Activated CD8-positive, alpha-beta memory T cell treated with anti-CD3 and anti-CD28 coated beads for 24 hours (primary cell): ENCODE data around the gene DAPK2.
A peak's percentile ranks its signal among the peaks of the same experiment; 100 is the strongest.

ENCODE experiments used
- DNase-seq: peaks from one replicate; pipeline ENCODE4 v3.0.0-alpha.2; 2020

DAPK2 gene

DNA sequence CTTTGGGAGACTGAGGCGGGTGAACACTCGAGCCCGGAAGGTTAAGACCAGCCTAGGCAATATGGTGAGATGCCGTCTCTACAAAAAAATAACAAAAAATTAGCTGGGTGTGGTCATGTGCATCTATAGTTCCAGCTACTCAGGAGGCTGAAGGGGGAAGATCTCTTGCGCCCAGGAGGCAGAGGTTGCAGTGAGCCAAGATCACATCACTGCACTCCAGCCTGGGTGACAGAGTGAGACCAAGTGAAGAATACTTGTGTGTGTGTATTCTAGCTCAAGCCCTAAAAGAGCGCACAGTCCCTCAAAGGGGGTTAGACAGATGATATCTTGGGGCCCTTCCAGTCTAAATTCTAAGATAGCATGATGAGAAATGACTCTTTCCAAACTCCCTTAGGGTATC, 23.7 kb downstream of the DAPK2 start:
- no peak for DNase-seq

DNA sequence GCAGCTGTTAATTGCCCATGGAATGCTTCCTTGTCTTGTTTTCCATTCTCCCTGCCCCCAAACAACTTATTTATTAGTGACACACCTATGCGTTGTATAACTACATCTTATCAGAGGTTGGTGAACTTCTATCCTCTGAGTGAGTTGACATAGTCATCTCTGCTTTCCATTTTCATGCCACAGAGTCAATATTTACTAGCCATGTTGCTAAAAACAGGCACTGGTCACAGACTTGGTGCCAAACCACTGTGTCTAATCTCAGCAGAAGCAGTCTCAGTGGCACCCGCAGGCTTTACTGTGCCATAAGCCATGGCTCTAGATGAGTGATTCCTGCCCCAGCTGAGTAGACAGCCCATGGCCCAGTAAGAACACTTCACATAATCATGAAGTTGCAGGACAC, 26.5 kb downstream of the DAPK2 start:
- no peak for DNase-seq

DNA sequence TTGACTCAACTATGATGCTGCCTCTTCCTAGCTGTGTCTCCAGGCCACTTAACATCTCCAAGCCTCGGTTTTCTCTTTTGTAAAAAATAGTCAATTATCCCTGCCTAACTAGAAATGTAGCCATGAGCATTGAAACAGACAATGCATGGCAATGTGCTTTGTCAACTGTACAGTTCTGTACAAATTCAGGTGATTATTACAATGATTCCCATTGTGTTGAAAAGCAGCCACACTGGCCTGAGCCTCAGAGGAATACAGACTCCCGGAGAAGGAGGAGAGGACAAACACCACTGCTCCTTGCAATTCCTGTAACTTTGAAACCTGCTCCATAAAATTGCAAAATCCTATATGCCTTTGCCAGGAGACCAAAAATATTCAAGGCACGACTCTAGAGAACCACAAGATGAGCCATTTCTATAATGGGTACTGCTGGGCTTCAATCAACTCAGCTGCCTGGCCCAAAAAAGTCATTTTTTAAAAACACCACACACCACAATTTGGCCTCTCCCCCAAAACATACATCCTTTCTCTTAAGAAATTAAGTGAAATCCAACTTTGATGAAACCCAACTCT, 28.6 kb downstream of the DAPK2 start:
- DNase-seq = no peak

DNA sequence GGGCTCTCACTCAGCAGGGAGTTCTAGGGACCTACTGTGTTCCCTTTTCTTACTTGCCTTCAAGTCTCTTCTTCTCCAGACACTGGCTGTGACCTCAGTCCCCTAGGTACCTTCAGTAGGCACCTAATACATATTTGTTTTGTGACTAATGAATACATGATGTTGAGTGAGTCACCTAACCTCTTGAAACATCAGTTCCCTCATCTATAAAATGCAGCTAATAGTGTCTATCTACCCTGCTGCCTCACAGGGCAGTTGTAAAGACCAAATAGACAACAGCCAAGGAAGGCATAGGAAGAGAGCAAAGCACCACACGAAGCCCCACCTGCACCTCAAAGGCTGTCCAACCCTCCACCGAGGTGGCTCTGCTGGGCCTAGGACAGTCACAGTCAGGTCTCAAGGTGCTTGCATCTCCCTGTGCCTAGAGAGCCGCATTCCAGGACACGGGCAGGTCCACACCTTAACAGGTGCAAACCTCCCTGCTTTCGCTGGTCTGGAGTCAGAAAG, 29.1 kb downstream of the DAPK2 start:
- no peak for DNase-seq

DNA sequence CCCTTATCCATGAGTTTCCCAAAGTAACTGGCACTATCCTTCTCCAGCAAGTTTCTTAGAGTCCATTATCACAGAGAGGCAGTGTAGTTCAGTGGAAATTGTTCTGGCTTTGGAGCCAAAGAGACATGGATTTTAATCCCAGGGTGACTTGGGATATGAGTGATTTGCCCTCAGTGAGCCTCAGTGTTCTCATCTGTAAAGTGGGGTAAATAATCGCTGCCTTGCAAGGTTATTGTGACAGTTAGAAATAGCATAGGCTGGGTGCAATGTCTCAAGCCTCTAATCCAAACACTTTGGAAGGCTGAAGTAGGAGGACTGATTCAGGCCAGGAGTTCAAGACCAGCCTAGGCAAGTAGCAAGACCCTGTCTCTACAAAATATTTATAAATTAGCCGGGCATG, 30.0 kb downstream of the DAPK2 start:
- no peak for DNase-seq

DNA sequence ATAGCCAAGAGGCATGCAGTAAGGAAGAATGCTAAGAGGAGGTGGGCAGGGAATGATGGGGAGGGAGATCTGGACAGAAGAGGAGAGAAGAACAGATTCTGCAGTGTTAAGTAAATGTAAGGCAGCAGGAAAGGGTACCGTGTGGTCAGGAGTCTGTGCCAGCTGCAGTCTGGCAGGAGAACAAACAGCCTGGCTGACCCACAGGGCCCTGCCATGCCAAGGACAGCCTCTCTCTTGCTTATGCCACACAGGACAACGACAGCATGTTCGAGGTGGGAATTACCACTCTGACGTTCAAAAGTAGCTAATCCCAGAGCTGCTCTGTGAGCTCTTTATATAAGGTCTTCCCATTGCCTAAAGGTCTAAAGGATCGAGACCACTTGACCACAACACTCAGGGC, 31.3 kb downstream of the DAPK2 start:
- no peak for DNase-seq

DNA sequence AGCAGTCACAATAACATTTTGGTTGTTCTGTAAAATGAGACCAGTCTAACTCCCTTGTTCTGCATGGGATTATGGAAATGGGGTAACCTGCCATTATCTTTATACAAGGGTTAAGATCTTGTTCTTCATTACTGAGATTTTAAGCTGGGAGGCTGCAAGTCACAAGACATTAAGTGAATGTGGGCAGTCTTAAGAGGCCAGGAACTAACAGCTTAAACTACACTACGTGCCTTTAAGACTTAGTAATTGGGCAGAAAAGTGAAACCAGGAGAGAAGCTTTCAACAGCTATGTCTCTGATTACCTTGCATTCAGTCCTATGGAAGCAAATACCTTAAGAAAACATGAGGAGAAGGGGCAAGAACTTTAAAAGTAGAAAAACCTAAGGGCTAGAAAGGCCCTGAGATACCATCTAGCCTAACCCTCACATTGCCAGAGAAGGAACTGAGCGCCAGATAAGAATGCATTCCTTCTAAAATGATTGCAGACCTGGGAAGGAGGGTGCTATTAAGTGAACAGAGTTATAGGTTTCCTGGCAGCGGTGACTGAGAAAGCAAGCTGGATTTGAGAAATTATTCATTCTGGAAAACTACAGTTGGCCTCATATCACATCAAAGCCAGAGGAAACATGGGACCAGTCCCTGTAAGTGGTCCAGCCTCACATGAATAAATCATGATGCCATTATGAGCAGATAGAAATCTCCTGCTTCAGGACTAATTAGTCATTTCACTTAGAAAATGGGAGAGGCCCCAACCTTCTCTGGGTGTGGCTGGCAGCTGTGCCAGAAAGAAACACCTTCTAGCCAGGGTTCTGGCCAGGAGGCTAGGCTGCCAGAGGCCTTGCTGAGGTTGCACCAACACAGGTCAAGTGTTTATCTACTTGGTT, 32.9 kb downstream of the DAPK2 start:
- no peak for DNase-seq

DNA sequence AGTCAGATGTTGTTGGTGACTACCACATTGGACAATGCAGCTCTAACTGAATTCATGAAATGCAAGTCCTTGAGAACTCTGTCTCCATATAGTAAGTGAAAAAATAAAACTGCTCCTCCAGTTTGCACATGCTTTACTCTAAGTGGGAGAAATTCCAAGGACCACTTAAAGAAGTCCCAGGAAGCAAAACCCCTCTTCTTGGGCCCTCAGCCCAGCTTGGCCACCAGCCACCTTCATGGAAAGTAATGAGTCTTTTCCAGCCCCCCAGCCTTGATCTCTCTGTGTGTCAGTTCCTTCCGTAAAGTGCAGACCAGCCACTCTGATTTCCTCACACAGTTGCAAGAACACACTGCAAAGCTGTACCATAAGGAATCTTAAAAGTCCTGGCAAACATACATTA, 34.5 kb downstream of the DAPK2 start:
- DNase-seq = no peak

DNA sequence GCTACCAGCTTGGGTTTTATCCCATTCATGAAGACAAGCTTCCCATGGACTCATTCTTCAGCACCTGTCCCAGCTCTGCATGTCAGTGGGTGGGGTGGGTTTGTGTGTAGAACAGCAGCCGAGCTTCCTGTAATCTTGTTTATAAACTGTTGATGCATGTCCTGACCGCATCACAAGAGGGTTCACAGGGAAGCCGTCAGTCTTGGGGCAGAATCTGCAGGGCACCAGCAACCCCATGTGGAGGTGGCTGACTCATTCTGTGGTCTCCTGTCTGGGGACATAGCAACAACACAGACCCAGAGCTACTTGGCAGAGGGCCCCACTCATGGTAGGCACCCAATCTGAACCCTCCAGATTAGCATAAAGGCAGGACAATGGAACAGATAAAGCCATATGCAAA, 35.6 kb downstream of the DAPK2 start:
- peak; percentile 84 for DNase-seq

DNA sequence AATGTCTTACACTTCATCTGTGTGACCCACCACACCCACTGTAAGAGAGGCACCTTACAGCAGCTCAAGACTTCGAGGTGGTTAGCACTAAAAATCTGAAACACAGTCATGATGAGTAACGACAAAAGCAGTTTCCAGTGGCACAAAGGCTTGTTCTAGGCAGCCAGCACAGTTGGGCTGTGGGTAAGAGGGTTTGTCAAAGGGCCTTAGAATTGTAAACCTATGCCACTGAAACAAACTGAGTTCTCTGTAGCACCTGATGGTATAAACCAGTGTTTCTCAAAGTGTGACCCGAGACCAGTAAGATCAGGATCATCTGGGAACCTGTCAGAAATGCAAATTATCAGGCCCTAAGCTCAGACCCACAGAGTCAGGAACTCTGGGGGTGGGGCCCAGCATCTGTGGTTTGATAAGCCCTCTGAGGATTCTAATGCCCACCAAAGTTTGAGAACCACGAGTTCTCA, 36.5 kb downstream of the DAPK2 start:
- DNase-seq = peak; percentile 65

DNA sequence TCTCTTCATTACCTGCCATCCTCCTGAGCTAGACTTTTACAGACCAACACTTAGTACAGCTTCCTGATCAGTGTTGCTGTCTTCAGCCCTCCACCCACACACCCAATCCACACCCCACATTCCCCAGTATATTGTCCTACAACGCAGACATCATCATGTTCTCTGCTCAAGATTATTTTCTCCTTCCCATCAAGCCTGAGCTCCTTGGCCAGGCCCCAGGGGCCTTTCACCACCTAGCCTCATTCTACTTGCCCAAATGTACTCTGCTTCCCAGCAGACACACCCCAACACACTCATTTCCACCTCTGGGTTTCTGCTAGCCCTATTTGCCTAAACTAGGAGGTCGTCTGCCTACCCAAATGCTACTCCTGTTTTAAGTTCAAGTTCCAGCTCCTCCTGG, 37.0 kb downstream of the DAPK2 start:
- no peak for DNase-seq

DNA sequence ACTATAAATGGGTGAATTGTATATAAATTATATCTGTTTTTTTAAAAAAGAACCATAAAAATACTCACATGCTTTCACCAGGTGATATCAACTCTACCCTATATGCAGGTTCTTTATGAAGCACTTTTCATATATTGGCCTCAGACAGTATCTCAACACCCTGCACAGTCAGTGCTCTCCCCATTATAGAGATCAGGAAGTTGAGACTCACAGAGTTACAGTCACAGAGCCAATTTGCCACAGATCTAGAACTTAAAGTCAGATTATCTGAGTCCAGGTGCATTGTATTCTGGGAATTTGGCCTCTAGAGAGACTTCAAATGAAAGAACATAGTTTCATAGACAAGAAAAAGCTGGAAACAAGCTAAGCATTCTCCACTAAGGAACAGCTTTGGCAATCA, 38.1 kb downstream of the DAPK2 start:
- no peak for DNase-seq

DNA sequence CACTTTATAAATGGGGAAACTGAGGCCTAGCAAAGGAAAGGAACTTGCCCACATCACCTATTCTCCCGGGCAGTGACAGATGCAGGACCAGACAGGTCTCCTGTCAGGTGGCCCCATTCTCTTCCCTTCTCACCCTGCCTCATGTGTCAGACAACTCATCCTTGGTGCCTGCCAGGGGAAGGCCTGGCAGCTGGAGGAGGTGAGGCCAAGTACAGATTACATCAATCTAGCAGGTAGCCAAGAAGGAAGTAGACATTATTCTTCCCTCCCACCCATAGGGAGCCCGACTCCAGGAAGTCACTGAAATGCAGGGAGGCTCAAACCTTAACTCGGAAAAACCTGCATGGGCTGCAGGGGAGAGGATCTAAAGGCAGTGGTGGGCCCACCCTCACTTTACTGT, 39.6 kb downstream of the DAPK2 start:
- no peak for DNase-seq

DNA sequence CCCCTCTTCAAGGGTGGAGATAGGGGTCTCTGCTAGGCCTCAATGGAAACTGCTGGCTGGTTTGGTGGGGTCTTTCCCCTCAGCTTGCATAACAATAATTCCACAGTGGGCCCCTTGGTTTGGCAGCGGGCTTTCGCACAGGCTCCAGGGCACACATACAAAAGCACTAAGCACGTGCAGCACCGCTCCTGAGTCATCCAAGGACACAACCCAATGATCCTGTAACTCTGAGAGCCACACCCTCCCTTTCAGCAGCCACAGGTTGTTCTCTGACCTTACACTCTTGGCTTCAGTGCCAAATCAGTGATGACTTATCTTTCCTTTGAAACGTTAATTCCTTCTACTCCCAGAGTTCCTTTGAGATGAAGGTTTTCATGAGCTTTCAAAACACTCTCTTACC, 41.7 kb downstream of the DAPK2 start:
- DNase-seq = no peak

DNA sequence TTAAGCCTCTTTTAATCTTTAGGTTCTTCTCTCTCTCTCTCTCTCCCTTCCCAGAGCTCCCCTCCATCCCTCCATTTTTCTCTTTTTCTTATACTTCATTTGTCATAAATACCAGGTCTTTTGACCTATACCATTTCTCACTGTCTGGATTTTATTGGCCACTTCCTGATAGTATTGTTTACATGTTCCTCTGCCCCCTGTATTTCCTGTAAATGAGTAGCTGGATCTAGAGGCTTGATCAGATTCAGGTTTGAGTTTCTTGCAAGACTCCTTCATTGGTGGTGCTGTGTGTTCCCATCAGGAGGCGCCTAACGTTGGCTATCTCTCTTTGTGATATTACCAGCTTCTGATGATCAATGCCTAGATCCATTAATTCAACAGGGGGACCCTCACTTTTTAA, 42.2 kb downstream of the DAPK2 start:
- DNase-seq = no peak

DNA sequence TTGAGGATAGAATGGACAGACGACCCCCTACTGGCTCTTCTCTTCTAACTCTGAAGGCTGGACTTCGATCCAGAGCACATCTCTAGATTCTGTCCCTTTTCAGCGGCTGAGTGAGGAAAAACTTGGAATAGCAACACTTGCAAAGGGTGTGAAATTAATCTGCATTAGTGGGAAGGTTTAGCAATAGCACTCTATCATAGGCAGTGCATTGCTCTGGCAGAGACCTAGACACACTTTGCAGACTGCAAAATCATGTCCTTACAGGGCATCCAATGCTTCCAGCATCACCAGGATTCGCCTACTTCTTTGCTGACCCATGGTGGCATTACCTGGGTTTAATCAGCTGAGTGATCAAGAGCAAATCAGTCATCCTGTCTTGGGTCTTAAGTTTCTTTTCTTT, 43.1 kb downstream of the DAPK2 start:
- no peak for DNase-seq

DNA sequence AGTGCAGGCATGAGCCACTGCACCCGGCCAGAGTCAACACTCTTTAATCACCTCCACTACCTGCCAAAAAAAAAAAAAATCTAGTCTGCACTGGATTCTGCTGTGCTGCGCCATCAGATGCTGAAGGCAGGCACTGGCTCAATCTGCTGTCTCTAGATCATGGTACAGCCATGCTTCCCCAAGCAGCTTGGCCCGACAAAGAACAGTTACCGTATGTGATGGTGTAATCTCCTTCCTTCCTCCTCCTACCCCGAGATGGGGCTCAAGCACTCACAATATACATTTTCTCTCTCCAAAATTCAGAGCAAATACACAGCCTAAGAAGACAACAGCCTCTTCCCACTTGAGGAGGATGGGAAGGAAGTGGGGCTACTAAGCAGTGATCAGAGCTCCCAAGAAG, 45.1 kb downstream of the DAPK2 start:
- no peak for DNase-seq

DNA sequence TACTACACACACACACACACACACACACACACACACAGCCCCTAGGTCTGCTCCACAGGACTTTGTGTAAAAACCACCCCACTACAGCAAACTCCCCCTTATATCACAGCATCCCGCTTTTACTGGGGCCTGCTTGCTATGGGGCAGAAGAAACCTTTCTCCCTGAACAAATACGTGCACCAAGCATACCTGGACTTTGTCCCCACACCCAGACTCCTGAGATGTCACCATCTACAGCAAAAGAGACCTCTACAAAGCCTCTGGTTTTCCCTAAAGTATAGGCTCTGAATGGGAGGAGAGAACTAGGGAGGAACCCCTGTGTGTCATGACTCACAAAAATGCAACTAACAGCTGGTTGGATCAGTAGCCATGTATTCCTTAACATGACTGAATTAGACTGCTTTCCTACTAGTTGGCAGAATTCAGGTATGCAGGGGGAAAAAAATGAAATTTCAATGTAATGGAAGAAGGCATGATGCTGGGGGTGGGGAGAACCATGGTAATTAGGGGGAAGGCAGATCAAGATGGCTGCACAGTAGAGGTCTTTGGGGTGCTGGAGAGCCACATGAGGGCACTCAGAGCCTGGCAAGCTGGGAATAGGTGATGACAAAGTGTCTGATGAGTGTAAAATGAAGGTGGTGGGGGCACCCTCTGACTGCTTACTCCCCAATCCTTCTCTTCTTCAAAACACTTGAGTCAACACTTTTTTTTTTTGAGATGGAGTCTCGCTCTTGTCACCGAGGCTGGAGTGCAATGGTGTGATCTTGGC, 45.9 kb downstream of the DAPK2 start:
- DNase-seq = no peak

DNA sequence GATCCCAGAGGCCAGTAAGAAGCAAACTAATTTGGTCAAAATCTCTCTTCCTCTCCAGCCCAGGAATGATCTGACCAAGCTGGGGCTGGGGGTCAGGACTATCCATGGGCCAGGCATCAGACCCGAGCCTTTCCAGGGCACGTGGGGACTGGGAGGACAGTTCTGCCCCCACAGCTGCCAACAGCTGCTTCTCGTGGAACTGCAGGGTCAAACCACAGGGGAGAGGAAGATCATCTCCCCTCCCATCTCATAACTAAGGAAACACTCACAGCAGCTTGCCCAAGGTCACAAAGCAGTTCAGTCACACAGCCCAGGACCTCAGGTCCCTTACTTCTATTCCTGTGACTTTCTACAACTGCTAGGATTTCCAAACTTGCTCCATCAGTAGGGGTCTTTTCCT, 47.1 kb downstream of the DAPK2 start:
- no peak for DNase-seq

DNA sequence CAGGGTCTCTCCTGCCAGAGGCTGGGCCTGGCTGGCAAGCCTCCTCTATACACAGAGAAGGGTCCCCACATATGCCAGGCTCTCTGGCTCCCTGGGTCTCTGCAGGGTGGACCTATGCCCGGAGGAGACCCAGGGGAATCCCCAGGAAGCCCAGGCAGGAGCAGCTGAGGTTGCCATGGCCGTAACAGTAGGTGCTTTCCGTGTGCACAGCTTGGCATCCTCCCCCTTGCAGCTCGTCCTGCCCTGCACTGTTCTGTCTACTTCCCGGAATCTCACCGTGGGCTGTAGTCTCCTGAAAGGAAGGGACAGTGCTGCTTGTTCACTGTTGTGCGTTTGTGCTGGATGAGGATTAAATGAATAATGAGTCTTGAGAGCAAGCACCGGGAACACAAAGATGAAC, 47.8 kb downstream of the DAPK2 start:
- DNase-seq = no peak

DNA sequence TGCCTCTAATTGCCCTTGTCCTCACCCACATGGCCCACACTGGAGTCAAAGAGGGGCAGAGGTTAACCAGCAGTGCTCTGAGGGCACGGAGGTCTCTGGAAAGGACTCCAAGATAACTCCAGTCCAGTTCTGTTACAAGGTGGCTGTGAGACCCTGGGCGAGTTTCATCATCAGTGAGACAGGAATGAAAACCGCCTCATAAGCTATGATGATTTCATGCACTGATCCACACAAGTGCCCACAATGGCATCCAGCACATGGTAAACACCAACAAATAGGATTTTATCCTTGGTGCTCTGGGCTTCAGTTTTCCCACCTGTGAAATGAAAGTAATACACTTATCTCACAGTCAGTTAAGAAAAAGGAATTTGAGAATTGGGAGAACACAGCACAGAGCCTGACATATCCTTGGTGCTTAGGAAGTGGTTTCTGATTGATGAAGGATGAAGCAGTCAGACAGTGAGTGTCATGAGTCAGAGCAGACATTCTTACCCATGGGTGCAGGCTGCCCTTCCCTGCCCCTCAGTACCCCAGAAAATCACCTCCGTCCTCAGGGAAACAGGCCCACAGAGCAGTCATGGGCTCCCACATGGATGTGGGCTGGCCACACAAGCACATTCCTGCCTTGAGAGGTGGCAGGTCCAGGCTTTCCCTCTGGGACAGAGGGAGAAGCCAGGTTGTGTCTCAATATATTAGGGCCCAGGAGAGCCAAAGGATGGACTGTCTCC, 48.4 kb downstream of the DAPK2 start:
- no peak for DNase-seq

DNA sequence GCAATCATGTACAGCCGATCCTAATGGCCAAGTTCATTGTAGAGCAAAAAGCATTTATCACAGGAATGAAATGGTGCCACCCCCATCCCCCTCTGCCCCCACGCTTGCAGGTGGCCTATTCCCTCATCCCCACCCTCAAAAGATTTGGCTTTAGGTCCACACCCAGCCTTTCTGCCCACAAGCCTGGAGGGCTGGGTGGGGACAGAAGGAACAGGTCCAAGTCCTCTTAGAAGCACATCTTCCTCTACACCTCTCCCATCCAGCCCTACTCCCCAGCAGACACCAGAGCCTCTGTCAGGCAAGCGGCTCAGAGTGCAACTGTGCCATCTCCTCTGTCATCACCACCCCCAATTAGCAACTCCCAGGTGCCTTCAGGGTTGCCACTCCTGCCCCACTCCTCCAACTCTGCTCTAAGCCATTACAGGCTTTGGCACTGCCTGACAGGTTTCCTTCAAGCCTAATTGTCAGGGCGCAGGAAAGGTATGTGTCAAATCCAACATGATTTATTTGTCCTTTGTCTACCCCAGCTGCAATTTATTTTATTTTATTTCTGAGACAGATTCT, 49.4 kb downstream of the DAPK2 start:
- no peak for DNase-seq

DNA sequence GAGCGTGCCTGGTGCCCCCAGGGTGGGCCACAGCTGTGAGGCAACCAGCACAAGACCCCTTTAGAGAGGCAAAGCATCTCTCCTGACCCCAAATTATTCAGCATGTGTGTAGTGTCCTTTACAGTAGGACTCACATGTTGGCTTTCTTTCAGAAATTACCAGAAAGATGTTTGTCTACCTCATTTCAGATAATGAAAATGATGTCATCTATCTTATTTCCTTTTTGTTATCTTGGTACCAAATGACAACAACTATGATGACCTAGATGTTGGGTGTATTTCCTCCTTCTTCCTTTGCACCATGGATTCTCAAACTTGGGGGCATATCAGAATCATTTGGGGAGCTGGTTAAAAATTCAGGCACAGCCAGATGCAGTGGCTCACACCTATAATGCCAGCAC, 50.5 kb downstream of the DAPK2 start:
- DNase-seq = no peak
